Stimulated activated CD8-positive, alpha-beta memory T cell treated with anti-CD3 and anti-CD28 coated beads, Interleukin-12 subunit alpha, Interleukin-12 subunit beta, amount 100 ng/mL, for 24 hours (primary cell): ENCODE data around the gene PYHIN1.

Experiments
- DNase-seq: peaks from one replicate; pipeline ENCODE4 v3.0.0-alpha.2; 2020; ENCODE audit errors: extremely low read depth

PYHIN1 gene

GRCh38 chr1:158931055-158931737 is at the start of gene PYHIN1:
Gene PYHIN1, plus strand, starts transcription at chr1:158931552. Its CDS starts 5,359 bp downstream, at chr1:158936911.
- no peak for DNase-seq

DNA sequence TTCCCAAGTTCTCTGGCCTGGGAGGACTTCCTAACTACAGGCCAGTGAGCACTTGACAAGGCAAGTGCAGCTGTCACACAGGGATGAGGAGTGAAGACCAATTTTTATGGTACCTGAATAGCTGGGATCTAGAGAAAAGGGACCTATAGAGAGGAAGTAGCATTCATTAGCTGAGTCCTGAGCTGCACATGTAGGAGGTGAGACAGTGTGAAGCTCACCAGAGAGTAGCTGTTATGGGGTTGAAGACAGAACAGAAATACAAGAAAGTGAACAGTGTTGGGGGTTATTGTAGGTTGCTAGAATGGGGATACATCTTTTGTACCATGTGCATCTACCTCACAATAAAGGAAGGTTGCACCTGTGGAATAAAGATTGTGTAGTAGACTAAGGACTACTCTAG is 37.7 kb upstream of the PYHIN1 start:
- DNase-seq = no peak

DNA sequence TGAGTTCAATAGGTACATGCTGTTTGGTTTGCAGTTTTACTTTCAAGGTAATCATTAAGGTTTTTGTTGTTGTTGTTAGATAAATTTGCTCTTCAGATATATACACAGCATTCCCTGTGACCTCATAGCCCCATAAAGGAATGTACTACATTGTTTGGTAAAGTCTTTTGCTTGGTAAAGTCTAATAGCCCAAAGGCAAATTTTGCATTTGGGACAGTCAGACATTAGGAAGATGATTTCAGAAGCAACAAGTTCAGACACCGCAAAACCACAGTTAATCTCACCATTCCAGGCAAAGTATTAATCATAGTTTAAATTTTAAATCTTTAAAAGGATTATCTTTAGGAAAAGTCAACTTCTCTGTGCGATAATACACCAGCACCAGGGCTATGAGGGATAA is 32.6 kb upstream of the PYHIN1 start:
- no peak for DNase-seq

GRCh38 chr1:158901623-158902022 is 29.7 kb upstream of the PYHIN1 start:
- DNase-seq = no peak

DNA sequence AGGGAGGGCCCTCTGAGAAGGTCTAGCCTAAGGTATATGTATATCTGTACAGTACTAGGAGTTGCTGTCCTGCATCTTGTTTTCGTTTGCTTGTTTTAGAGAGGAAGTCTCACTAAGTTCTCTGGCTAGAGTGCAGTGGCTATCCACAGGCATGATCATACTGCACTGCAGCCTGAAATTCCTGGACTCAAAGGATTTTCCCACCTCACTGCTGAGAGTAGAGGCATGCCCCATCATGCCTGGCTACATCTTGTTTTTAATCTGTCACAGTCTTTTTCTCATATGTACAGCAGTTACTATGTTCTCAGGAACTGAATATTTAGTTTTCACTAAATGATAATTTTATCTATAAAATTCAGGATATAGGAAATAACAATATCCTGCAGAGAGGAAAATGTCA is 15.3 kb upstream of the PYHIN1 start:
- no peak for DNase-seq

DNA sequence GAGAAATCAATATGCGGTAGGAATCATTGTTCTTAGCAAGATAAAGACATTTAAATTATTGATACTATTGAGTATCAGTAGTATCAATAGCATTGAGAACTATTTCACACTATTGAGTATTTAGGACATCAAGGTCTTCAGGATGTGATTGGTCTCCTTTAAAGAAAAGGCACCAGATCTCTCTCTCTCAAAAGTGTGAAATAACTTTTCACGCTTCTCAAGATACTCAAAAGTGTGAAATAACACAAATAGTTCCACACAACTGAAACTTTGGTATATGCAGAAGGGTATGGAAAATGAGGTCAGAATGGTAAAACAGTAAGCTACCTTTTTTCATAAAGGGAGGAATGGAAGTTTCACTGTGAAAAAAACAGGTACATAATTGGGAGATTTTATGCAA is 6.7 kb upstream of the PYHIN1 start:
- no peak for DNase-seq

DNA sequence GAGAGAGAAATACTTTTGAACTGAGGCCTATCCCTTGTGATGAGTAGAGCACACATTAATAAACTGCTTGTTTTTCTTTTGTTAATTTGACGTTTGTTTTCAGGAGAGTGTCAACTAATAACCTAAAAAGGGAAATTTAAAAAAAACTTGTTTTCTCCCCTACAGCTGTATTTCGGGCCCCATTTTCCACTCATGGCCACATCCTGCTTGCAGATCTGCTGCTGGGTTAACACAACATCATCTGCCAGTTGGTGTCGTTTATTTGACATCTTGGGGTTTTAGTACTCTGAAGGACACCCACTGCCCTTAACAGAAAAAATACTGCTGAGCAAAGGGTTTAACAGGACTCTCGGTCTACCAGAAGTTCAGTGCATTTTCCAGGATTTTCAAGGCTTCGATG is 848 bp upstream of the PYHIN1 start:
- no peak for DNase-seq

GRCh38 chr1:158932171-158932570 is 819 bp downstream of the PYHIN1 start:
- no peak for DNase-seq

GRCh38 chr1:158933621-158934020 is 2.3 kb downstream of the PYHIN1 start:
- DNase-seq = no peak

- no peak for DNase-seq
Measured at GRCh38 chr1:158939180-158939579, 7.8 kb downstream of the PYHIN1 start.

DNA sequence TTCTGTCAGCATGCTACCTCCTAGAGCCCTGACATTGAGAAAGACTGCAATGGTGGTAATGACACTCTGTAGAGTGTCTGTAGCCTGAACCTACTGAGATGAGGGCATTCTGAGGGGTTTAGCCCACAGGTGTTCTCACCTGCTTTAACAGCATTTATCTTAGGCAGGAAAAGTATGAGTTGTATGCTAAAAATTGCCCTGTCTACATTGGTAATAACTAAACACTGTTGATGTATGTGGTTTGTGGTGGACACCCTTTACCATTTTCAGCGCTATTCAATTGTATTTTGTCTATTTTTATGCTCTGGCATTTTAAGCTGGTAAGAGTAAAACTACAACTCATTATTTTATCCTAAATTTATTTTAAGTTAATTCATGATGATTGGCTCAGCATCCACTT is 10.0 kb downstream of the PYHIN1 start:
- DNase-seq = no peak

GRCh38 chr1:158942490-158942889 is 11.1 kb downstream of the PYHIN1 start:
- DNase-seq = no peak

- DNase-seq = no peak
Measured at GRCh38 chr1:158943059-158943458, 11.7 kb downstream of the PYHIN1 start.

- DNase-seq = no peak
Measured at GRCh38 chr1:158945061-158945460, 13.7 kb downstream of the PYHIN1 start.

DNA sequence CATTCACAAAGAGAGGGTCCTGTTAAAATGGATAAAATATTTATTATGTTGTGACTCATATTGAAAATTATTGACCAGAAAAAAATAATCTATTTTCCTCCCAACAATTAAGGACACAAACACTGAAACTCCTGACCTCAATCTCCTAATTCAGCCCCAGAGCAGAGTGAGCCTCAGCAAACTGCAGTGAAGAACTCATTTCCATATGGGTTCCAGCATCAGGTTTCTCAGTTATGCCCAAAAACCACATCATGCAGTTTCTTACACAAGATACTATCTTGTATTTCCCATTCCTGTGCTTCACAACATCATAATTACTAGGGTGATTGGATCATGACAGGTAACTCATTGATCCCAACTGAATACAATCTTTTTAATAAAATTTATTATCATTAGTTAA is 15.4 kb downstream of the PYHIN1 start:
- DNase-seq = no peak

- no peak for DNase-seq
Measured at GRCh38 chr1:158951956-158952355, 20.6 kb downstream of the PYHIN1 start.

DNA sequence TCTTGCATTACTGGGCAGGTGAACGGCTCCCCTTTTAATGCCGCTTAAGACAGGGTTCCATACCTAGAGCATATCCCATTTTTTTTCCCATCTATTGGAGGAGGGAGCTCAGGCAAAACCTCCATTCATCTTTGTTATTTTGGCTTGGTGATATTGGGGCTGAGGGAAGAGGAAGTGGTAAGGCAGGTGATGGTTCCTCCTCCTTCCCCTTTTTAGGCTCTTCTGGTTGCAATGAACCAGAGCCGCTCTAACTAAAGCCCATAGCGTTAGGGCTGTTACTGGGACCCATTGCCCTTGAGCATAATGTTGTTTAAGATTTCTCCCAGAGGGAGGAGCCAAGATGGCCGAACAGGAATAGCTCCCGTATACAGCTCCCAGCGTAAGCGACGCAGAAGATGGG is 21.1 kb downstream of the PYHIN1 start:
- DNase-seq = no peak

DNA sequence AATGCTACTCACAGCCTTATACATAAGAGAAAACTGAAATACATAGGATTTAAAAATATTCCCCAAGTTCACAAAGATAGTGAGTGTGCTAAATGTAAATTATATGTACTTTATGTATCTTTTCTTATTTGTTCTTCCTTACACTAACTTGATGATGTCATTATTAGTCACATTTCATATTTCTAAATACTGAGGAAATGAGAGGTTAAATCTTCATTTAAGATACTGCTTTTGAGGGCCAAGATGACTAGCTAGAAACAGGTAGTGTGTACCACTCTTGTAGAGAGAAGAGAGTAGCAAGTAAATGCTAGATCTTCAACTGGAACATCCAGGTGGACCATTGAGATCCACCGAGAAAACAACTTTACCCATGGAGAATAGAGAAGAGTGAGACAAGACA is 29.8 kb downstream of the PYHIN1 start:
- no peak for DNase-seq

GRCh38 chr1:158962983-158963382 is 31.6 kb downstream of the PYHIN1 start:
- DNase-seq = no peak

- DNase-seq = no peak
Measured at GRCh38 chr1:158969166-158969565, 37.8 kb downstream of the PYHIN1 start.

- DNase-seq = no peak
Measured at GRCh38 chr1:158969855-158970254, 38.5 kb downstream of the PYHIN1 start.

DNA sequence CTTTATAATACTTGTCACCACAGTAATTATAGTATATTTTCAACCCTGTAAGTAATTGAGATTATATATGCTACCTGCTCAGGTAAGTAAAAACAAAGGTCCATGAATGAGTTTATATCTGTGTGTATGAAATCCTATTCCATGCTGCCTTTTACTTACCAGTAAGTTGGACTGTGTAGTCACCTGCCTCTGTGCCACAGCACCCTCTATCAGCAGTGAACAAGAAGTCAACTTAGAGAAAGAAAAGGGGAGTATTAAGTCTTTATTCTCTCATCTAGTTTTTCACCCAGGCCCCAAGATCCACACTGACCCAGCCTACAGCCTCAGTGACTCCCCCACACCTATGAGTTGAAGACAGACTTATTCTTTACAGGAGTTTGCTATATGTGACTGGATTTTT is 41.5 kb downstream of the PYHIN1 start:
- no peak for DNase-seq

DNA sequence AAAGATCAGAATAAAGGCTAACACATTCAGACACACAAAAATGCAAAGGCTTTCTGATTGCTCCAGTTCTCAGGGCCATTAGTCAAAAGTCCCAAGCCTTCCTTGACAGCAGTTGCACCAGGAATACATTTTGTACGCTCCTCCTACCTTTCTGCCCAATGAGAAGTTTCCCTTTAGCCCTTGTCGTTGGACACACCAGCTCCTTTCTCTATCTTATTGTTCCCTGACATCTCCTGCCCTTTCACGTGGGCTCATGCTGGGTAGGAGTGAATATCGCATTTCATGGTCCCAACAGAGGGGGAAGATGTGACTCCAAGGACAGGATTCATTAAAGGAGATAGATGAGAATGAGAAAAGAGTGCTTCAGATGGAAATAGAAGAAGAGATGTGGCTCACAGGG is 44.9 kb downstream of the PYHIN1 start:
- no peak for DNase-seq

GRCh38 chr1:158978730-158979129 is 47.4 kb downstream of the PYHIN1 start:
- DNase-seq = no peak
